ENCODE data around the gene PLSCR3.

PLSCR3 gene

GRCh38 chr17:7426203-7426863 is 32.0 kb upstream of the PLSCR3 start:
- DNase-seq (ENCODE audit: low spot score) = no peak

DNA sequence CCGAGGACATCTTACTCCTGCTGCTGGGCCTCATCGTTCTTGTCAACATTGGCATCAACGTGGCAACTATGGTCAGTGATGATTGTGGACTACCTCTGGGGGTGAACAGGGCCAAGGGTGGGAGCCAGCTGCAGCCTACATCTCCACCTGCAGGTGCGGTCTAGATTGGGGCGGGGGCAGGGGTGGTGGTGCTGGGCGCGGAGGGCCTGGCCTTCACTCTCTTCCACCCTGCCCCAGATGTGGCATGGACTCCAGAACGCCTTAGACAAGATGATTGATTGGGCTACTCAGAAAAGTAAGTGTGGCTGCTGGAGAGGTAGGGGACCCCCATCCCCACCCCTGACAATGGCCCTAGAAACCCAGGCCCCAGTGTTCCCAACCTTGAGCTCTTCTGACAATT is 31.4 kb upstream of the PLSCR3 start:
- no peak for DNase-seq (ENCODE audit: low spot score)

DNA sequence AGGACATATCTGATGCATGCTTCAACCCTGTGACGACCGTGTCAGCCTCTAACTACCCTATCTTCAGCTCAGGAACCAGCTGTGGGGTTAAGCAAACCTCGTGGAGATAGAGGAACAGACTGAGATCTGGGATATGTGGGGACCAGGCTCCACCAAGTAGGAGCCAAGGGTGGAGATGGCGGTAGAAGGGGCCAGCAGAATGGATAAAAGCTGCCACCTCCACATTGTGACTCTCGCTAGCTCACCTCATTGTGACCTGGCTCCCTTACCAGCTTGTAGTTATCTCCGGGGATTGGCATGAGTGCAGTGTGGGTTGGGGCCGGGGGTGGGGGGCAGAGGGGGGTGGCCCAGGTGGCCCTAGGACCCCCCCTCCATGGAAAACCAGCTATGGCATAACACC is 31.0 kb upstream of the PLSCR3 start, which contains the start of gene SPEM2:
Gene SPEM2, plus strand, starts transcription at position 301 of the 400 bp plus-strand sequence. Its CDS starts 73 bp downstream, at position 374.
- DNase-seq (ENCODE audit: low spot score) = no peak

DNA sequence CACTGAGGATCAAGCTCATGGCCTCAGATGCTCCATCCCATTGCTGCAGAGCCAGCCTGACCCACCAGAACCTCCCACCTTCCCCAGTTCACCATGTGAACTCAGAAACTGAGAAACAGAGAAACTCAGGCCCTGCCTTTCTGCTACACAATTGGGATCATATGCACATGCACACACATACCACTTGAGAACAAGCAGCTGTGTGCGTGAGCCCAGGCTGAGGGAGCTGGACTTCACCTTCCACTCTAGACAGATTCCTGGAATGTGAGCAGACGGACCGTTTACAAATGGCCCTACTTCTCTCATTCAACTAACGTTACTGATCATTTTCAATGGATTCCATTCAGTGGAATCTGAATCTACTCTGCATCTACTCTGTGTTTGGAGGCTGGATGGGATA is 29.4 kb upstream of the PLSCR3 start:
- no peak for DNase-seq (ENCODE audit: low spot score)

DNA sequence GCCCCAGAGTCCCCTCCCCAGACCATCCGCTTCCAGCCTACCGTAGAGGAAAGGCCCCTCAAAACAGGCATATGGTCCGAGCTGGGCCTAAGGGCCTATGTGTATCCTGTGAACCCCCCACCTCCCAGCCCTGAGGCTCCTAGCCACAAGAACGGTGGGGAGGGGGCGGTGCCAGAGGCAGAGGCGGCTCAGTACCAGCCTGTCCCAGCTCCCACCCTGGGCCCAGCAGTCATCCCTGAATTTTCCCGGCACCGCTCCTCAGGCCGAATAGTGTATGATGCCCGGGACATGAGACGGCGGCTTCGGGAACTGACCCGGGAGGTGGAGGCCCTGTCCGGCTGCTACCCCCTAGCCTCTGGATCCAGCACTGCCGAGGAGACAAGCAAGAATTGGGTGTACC is 26.9 kb upstream of the PLSCR3 start:
- DNase-seq (ENCODE audit: low spot score) = no peak

DNA sequence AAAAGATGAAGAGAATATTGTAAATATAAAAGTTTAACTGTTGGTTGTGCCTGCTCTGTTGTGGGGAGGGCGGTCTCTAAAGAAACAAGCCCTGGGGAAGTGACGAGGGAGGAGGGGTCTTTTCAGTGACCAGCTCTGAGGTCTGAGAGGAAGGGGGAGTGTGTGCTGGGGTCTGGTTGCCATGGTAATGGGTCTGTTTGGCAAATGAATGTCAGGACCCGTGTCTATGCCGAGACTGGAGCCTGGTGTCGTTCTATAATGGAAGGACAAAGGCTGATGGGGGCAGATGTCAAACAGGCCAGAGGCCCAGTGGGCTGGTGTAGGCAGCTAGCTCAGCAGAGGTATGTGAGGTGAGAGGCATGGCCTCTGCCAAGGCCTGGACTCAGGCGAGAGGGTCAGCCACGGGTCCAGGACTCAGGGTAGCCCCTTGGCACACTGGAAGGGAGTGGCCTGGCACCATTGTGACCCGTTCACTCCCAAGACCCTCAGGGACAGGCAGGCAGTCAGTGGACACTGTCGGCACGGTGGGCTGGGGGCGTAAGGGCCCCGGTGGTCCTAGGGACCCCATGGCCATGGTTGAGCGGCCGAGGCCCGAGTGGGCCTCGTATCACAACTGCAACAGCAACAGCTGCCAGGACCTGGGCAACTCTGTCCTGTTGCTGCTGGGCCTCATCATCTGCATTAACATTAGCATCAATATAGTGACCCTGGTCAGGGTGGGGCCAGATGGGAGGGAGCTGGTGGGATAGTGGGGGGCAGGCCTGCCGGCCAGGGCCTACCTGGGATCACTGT is 25.7 kb upstream of the PLSCR3 start, which contains the start of gene SPEM1:
Gene SPEM1, plus strand, starts transcription at position 506 of the 792 bp plus-strand sequence. Its CDS starts 61 bp downstream, at position 567.
- DNase-seq (ENCODE audit: low spot score) = no peak

DNA sequence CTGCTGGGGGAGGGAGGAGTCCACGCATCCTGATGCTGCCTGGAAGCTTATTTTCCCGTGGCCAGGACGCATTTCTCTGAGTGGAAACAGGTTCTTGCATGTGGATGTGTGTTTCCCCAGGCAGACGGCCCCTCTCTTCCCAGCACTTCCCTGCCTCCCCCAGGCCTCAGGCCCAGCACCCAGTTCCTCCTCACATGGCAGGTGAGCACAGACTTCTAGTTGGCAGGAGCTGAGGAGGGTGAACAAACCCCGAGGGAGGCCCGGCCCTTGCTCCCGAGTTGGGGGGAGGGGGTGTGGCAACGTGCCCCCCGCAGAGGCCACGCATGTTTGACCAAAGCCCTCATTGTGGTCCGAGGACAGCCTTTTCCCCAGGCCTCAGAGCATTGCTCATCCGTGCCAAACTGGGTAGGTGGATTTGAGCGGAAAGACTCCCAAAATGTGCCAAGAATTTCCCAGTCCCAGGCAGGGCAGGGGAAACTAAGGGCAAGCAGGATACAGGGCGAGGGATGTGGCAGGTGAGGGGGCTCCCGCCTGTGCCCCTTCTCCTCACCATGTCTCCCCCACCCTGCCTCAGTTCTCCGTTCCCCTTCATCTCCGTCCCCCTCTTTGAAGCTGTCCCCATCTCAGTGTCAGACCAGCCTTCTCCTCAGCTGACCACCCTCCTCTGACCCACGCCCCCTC is 24.3 kb upstream of the PLSCR3 start:
- DNase-seq (ENCODE audit: low spot score) = no peak

DNA sequence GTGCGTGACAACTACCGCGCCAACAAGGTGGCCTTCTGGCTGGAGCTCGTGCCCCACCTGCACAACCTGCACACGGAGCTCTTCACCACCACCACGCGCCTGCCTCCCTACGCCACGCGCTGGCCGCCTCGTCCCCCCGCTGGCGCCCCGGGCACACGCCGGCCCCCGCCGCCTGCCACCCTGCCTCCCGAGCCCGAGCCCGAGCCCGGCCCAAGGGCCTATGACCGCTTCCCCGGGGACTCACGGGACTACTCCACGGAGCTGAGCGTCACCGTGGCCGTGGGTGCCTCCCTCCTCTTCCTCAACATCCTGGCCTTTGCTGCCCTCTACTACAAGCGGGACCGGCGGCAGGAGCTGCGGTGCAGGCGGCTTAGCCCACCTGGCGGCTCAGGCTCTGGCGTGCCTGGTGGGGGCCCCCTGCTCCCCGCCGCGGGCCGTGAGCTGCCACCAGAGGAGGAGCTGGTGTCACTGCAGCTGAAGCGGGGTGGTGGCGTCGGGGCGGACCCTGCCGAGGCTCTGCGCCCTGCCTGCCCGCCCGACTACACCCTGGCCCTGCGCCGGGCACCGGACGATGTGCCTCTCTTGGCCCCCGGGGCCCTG is 22.8 kb upstream of the PLSCR3 start:
- DNase-seq (ENCODE audit: low spot score) = no peak

DNA sequence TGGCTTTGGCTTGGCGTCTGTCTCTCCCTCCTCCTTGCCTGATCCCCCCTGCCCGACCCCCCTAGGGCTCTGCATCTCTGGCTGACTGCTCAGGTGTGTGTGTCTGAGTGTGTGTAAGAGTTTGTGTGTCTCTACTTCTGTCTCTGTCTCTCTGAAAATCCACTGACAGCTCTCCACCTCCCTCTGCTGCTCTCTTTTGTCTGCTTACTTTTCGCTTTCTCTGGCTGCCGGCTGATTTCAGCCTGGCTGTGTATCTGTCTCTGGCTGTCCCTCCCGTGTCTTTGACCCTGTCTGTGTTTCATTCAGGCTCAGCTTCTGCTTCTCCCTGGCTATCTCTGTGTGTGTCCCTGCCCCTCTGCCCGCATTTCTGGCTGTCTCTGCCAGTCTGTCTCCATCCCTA is 22.0 kb upstream of the PLSCR3 start:
- DNase-seq (ENCODE audit: low spot score) = no peak

DNA sequence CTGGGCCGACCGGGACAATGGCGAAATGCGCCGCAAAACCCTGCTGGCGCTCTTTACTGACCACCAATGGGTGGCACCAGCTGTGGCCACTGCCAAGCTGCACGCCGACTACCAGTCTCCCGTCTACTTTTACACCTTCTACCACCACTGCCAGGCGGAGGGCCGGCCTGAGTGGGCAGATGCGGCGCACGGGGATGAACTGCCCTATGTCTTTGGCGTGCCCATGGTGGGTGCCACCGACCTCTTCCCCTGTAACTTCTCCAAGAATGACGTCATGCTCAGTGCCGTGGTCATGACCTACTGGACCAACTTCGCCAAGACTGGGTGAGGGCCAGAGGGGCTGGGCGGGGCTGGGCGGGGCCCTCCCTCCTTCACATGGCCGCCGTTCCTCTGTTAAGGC is 21.5 kb upstream of the PLSCR3 start:
- no peak for DNase-seq (ENCODE audit: low spot score)

- no peak for DNase-seq (ENCODE audit: low spot score)
Measured at GRCh38 chr17:7414837-7415236, 20.5 kb upstream of the PLSCR3 start.

- DNase-seq (ENCODE audit: low spot score) = no peak
Measured at GRCh38 chr17:7413346-7413985, 19.1 kb upstream of the PLSCR3 start.

- no peak for DNase-seq (ENCODE audit: low spot score)
Measured at GRCh38 chr17:7411427-7411750, 17.1 kb upstream of the PLSCR3 start.

- no peak for DNase-seq (ENCODE audit: low spot score)
Measured at GRCh38 chr17:7410634-7411426, 16.5 kb upstream of the PLSCR3 start.

DNA sequence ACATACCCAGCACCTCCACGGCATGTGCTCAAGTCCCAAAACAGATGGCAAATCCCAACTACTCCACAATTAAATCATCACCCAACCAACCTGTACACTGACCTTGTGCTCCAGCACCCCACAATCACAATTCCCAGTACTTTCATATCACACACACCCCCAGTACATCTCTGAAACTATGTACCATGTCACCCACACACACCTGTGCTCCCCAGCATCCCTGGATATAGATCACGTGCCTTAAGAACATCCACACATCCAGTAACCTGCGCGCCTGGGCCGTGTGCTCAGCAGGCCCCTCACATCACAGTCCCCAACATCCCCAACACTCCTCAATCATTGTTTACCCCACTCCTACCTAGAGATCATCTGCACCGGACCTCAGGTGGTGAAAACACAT is 15.4 kb upstream of the PLSCR3 start:
- DNase-seq (ENCODE audit: low spot score) = no peak

DNA sequence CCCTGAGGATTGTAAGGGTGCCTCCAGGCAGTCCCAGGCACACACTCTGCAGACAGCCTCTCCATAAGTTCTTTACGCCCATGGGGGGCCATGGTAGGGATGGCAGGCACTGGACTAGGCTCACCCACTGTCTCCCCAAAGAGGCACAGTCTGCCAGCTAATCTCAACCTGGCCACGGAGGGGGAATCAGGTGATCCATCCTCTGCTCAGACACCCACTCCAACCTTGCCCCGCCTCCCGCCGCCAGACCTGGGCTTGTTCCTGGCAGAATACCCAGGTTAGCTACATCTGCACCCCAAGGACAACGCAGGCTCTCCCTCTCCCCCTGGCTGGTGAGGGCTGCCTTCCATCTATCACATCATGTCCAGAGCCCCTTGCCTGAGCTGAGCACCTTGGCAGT is 14.5 kb upstream of the PLSCR3 start:
- no peak for DNase-seq (ENCODE audit: low spot score)

GRCh38 chr17:7408252-7408727 is 14.0 kb upstream of the PLSCR3 start:
- peak; percentile 25 for DNase-seq (ENCODE audit: low spot score)

DNA sequence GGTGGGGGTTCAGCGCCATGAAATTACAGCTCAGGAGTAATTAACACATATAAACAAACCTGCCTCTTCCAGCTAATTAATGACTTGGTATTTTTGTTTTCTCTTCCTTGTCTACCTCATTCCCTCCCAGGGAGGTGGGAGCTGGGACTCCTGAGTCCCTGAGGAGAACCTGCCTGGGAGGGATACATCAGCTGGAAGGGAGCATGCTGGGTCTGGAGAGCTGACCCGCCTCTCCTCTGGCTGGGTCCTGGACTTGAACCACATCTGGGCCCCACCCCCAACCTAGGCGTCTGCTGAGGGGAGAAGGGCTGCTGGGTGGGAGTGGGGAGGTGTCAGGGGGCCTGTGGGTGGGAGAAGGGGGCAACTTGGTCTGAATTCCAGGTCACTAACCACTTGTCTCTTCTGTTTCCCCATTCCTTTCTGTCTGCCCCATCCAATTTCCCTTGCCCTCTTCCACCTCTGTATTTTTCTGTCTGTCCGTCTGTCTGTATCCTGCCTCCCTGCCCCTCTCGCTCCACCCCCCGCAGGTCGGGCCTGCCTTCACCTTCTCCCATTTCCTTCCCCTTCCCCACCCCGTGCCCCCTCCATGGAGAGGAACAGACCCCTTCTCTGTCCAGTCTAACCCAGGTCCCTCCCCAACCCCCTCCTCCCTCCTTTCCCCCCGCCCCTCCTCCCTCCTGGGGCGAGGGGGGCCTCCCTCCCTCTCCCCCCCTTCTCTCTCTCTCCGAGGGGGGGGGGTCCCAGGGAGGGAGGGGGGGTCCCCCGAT is 13.3 kb upstream of the PLSCR3 start, which contains the start of gene NLGN2:
Gene NLGN2, plus strand, starts transcription at position 361 of the 767 bp plus-strand sequence. CDS start 411 bp downstream, outside the sequence.
- DNase-seq (ENCODE audit: low spot score) = no peak

GRCh38 chr17:7407082-7407481 is 12.8 kb upstream of the PLSCR3 start:
- no peak for DNase-seq (ENCODE audit: low spot score)

DNA sequence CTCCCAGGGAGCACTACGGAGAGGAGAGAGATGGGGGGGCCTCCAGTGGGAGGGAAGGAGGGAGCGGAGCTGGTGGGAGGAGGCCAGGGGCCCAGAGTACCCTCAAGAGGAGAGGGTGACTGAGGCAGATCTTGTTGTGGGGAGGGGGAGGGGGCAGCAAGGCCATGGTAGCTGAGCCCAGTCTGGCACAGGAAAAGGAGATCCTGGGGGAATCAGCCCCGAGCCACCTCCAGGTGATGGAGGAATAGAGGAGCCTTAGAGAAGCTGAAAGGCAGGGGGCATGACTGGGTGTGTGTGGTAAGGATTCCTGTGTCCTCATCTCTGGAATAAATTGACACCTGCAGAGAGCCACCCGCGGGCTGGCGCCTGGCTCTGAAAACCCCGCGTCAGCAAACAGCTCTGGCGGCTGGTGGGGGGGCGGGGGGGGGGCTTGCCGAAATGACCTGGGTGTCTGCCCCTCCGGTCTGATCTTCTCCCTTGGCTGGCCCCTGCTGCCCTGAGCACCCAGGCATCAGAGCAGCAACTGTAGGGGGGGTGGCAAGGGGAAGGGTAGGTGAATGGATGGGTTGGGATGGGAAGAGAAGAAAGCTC is 12.0 kb upstream of the PLSCR3 start:
- no peak for DNase-seq (ENCODE audit: low spot score)
